ENCODE results near the gene DOK6.
A peak's percentile ranks its signal among the peaks of the same experiment; 100 is the strongest.

Gene DOK6

DNA sequence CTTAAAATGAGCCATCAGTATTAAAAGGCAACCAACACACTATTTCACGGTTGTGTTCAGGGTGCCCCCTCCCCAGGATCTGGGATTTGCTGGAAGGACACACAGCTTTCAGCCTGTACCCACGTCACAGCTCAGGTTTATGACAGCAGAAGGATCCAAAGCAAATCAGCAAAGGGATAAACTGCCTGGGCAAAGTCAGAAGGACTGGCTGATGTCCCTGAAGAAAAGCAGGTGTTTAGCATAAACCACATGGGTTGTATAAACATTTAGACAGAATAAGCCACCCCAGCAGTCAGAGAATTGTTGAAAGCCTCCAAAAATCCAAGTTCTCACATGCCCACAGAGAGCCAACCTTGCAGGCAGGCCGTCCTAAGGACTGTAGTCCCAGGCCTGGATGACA is 483.1 kb downstream of the DOK6 start:
- in situ Hi-C loops (cut with MboI; ENCODE audit: low pct_unique_long_range_greater_than_20kb, low sequenced_read_pairs, unreplicated experiment): no loop called here
- TF ChIP-seq, protein P1, sequence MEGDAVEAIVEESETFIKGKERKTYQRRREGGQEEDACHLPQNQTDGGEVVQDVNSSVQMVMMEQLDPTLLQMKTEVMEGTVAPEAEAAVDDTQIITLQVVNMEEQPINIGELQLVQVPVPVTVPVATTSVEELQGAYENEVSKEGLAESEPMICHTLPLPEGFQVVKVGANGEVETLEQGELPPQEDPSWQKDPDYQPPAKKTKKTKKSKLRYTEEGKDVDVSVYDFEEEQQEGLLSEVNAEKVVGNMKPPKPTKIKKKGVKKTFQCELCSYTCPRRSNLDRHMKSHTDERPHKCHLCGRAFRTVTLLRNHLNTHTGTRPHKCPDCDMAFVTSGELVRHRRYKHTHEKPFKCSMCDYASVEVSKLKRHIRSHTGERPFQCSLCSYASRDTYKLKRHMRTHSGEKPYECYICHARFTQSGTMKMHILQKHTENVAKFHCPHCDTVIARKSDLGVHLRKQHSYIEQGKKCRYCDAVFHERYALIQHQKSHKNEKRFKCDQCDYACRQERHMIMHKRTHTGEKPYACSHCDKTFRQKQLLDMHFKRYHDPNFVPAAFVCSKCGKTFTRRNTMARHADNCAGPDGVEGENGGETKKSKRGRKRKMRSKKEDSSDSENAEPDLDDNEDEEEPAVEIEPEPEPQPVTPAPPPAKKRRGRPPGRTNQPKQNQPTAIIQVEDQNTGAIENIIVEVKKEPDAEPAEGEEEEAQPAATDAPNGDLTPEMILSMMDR (IDR thresholded peaks at IDR 0.05; ENCODE audit: extremely low read depth, insufficient read depth, missing control alignments): no peak

DNA sequence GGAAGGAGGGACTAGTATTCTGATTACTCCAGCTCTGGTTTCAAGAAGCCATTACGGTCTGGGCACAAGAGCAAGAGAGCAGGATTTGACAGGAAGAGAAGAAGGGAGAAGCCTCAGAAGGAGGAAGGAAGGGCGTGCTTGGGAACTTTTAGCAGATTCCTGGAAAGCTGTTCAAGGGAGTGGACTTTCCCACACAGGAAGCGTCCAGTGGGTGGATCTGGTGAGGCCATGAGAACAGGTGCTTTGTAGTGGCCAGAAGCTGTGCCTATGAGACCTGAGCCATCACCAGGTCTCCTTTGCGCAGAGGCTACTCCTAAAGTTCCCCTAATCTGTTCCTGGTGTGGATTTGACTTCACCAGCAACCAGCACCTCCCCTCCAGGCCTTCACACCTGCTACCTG is 484.7 kb downstream of the DOK6 start:
- DNase-seq (ENCODE audit: low spot score): no peak
- TF ChIP-seq, protein P1 (IDR thresholded peaks at IDR 0.05; ENCODE audit: extremely low read depth, insufficient read depth, missing control alignments): no peak

More for the DNA sequence above, 483.1 kb downstream of the DOK6 start:
- no peak for DNase-seq (ENCODE audit: low spot score)

DNA sequence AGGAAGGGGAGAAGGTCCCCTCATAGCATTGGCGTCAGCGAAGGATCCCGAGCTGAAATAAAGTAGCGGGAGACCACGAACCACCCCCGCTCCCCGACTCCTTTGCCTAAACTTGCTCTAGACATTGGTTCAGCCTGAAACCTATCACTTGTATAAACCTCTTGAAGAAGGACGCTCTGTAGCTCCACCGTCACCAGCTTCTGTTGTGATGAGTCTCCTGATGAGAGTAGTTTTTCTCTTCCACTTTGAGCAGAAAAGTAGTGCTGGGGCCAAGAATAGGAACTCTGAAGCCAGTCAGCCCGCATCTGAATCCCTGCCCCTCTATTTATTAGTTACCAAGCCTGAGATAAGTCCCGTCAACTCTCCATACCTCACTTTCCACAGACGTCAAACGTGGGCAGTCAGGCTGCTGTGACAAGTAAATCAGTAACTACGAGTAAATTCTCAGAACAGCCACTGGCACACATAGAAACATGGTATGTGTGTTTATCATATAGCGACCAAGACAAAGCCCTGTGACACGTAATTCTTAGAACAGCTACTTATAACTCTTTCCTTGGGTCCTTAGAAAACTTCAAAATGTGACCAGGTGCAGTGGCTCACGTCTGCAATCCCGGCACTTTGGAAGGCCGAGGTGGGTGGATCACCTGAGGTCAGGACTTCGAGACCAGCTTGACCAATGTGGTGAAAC is 485.3 kb downstream of the DOK6 start:
- TF ChIP-seq, protein P1 (IDR thresholded peaks at IDR 0.05; ENCODE audit: extremely low read depth, insufficient read depth, missing control alignments): no peak
- in situ Hi-C loops (cut with MboI; ENCODE audit: low pct_unique_long_range_greater_than_20kb, low sequenced_read_pairs, unreplicated experiment): no loop called here
- peak; percentile 22 for DNase-seq (ENCODE audit: low spot score)

More for the DNA sequence above, 484.7 kb downstream of the DOK6 start:
- in situ Hi-C loops (cut with MboI; ENCODE audit: low pct_unique_long_range_greater_than_20kb, low sequenced_read_pairs, unreplicated experiment): no loop called here

DNA sequence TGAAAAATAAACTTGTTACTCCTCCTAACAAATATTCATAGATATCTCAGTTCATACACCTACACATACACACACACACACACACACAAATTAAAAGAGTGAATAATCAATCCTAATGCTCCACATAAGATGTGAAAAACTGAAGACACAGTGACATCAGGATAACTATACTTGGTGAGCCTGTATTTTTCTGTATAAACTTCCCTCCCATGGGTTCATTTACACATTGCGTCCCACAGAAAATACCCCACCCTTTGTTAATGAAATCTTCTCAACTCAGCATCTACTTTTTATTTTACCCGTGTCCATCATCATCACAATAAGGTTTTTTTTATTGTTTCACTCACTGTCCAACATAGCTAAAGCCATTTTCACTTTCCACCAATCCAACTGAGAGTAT is 486.6 kb downstream of the DOK6 start:
- TF ChIP-seq, protein P1 (IDR thresholded peaks at IDR 0.05; ENCODE audit: extremely low read depth, insufficient read depth, missing control alignments): no peak
- in situ Hi-C loops (cut with MboI; ENCODE audit: low pct_unique_long_range_greater_than_20kb, low sequenced_read_pairs, unreplicated experiment): no loop called here
- DNase-seq (ENCODE audit: low spot score): no peak

DNA sequence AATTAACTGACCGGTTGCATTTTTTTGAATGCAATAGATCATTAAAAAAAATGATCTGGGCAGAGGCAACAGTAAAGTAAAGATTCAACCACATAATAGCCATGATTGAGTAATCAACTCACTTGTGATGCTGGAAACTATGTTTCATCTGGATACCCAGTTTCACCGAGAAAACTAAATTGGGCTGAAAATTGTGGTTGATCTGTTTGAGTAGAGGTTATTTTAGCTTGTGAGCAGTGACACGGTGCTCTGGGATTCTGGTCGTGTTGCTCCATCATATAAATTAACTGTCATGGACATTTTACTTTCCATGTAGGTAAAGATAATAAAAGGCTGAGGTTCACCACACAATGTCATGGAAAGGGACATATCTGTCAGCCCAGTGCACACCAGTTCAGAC is 488.3 kb downstream of the DOK6 start:
- TF ChIP-seq, protein P1 (IDR thresholded peaks at IDR 0.05; ENCODE audit: extremely low read depth, insufficient read depth, missing control alignments): no peak
- in situ Hi-C loops (cut with MboI; ENCODE audit: low pct_unique_long_range_greater_than_20kb, low sequenced_read_pairs, unreplicated experiment): no loop called here
- peak; percentile 20 for DNase-seq (ENCODE audit: low spot score)

DNA sequence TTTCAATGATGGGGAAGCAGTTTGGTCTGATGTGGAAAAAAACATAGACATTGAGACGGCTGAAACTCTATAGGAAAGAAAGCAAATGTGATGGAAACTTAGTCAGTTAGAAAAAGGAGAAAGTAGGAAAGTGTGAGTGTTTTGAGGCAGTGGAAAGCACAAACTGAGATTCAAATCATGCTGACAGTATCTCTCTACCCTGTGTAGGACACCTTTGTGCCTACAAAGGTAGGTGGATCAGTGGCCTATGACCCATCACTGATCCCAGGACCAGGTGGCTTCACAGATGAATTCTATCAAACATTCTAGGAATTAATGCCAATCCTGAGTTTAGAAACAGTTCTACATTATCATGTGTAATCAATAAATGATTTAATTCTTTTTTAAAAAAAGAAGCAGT is 489.9 kb downstream of the DOK6 start:
- in situ Hi-C loops (cut with MboI; ENCODE audit: low pct_unique_long_range_greater_than_20kb, low sequenced_read_pairs, unreplicated experiment): no loop called here
- TF ChIP-seq, protein P1 (IDR thresholded peaks at IDR 0.05; ENCODE audit: extremely low read depth, insufficient read depth, missing control alignments): no peak
- DNase-seq (ENCODE audit: low spot score): no peak

Measured in GM13977 (cell line).